K562 (cell line): ENCODE measurements around the gene AIFM3. TPM values are rescaled to one million over a fixed set of nuclear protein-coding genes. Genes with fewer than 3 reads are reported as not detected.

Experiments
- ATAC-seq: fragments of 200-7000 bp; cut with Tn5 transposase; 3 replicates; pipeline ENCODE4 v1.9.1; 2020; ENCODE audit warnings: moderate library complexity
- BruUV-seq: library from RNA; stranded (reverse); fragments of 400-500 nt; replicated peaks from 2 replicates; lab custom pipeline; 2021; lab: Mats Ljungman, UMichigan
- CTCF ChIA-PET: fragments of 300-600 bp; formaldehyde crosslinking; extraction: SDS; loops from one replicate; lab custom pipeline; 2021; ENCODE audit warnings: low intra/inter-chr PET ratio; lab: Yijun Ruan, JAX
- POLR2A ChIA-PET: fragments of 300-600, 350-650 bp; sonication (Branson Sonifier 250); formaldehyde crosslinking; extraction: SDS; loops from one replicate; lab custom pipeline; 2021; ENCODE audit warnings: antibody characterized with exemption, inconsistent platforms; lab: Yijun Ruan, JAX
- DNase-seq, 4 experiments: peaks; one replicate each; pipeline versions ENCODE4 v3.0.0 to v3.0.0-alpha.2; 2011 to 2018; ENCODE audit warnings: low spot score in 3 of 4, mixed read lengths in 3 of 4; ENCODE audit errors: extremely low read depth in 1 of 4
- FAIRE-seq: peaks from 2 replicates; lab custom pipeline; 2011; peaks lifted over from hg19 to GRCh38; lab: Jason Lieb, UNC
- H2AFZ ChIP-seq: 2 replicates; pipeline ENCODE4 v1.6.0; 2011; ENCODE audit warnings: low read depth, low read length, control low read depth, inconsistent platforms
- H3K27ac ChIP-seq: fragments of 200-600 bp; 3 replicates; pipeline ENCODE4 v1.8.0; 2011; ENCODE audit warnings: low read depth, mild to moderate bottlenecking, control low read depth, inconsistent platforms, low read length, moderate library complexity, mixed read lengths; ENCODE audit errors: extremely low read depth
- H3K27me3 ChIP-seq, 2 experiments: fragments of 300-600 bp in 1 of 2; 2 replicates in 1 of 2; 3 replicates in 1 of 2; pipeline versions ENCODE4 v1.6.0 to v1.8.0; 2011; ENCODE audit warnings: inconsistent platforms in 2 of 2, low read length in 2 of 2, mild to moderate bottlenecking in 1 of 2, mixed read lengths in 1 of 2, moderate library complexity in 1 of 2; ENCODE audit not compliant: control insufficient read depth in 2 of 2, insufficient read depth in 2 of 2
- H3K36me3 ChIP-seq: fragments of 300-600 bp; 3 replicates; pipeline ENCODE4 v1.8.0; 2011; ENCODE audit warnings: mild to moderate bottlenecking, low read length, inconsistent platforms; ENCODE audit not compliant: control insufficient read depth, insufficient read depth
- H3K4me1 ChIP-seq, 2 experiments: fragments of 200-600 bp in 1 of 2; replicated peaks in 1 of 2; 2 replicates in 1 of 2; 3 replicates in 1 of 2; pipeline versions ENCODE4 v1.5.1 to v1.8.0; 2011; ENCODE audit warnings: inconsistent platforms in 2 of 2, low read length in 2 of 2, mild to moderate bottlenecking in 1 of 2, mixed read lengths in 1 of 2, moderate library complexity in 1 of 2; ENCODE audit not compliant: control insufficient read depth in 2 of 2, insufficient read depth in 2 of 2
- H3K4me2 ChIP-seq: 2 replicates; pipeline ENCODE4 v1.6.1; 2011; ENCODE audit warnings: low read length, control low read depth, inconsistent platforms, mixed read lengths; ENCODE audit not compliant: insufficient read depth
- H3K4me3 ChIP-seq: fragments of 200-600 bp; sonication (generic), shearing (Covaris generic); 2 replicates; pipeline ENCODE4 v1.5.1; 2016; ENCODE audit warnings: control low read depth, inconsistent platforms
- H3K79me2 ChIP-seq: fragments of 200-600 bp; 3 replicates; pipeline ENCODE4 v1.8.0; 2011; ENCODE audit warnings: low read length, inconsistent platforms; ENCODE audit not compliant: control insufficient read depth, insufficient read depth
- H3K9ac ChIP-seq, 2 experiments: 2 replicates each; pipeline versions ENCODE4 v1.6.0 to v1.6.1; 2011; ENCODE audit warnings: low read depth in 2 of 2, low read length in 2 of 2, control low read depth in 1 of 2, inconsistent platforms in 1 of 2, mild to moderate bottlenecking in 1 of 2, mixed read lengths in 1 of 2; ENCODE audit not compliant: insufficient read depth in 1 of 2
- H3K9me1 ChIP-seq: one replicate; pipeline ENCODE4 v1.6.0; 2011; ENCODE audit warnings: inconsistent platforms, mild to moderate bottlenecking, low read length, moderate library complexity; ENCODE audit not compliant: control insufficient read depth, insufficient read depth
- H3K9me3 ChIP-seq: replicated peaks from 2 replicates; pipeline ENCODE4 v1.5.1; 2011; ENCODE audit warnings: low read depth, low read length, inconsistent platforms; ENCODE audit not compliant: control insufficient read depth, insufficient read depth
- H4K20me1 ChIP-seq: replicated peaks from 2 replicates; pipeline ENCODE4 v1.6.1; 2011; ENCODE audit warnings: low read length, inconsistent platforms, mixed read lengths; ENCODE audit not compliant: control insufficient read depth, insufficient read depth
- CAMTA2 ChIP-seq: fragments of 250-450 bp; sonication (Bioruptor Pico); conservative IDR thresholded peaks from 2 replicates; pipeline ENCODE4 v1.5.1; 2022
- CHD1 ChIP-seq: fragments of 200-600 bp; sonication (generic); IDR thresholded peaks from one replicate; pipeline ENCODE4 v1.6.1; 2012; ENCODE audit warnings: mild to moderate bottlenecking, moderate library complexity, low read length, inconsistent platforms
- DMBX1 ChIP-seq: fragments of 250-450 bp; sonication (Bioruptor Pico); IDR thresholded peaks from 2 replicates; pipeline ENCODE4 v1.8.0; 2022; ENCODE audit warnings: inconsistent platforms, mild to moderate bottlenecking, moderate library complexity, borderline replicate concordance
- FOXP1 ChIP-seq: sonication (generic); formaldehyde crosslinking; IDR thresholded peaks from 2 replicates; pipeline ENCODE4 v1.8.0; 2022; ENCODE audit warnings: mild to moderate bottlenecking, missing genetic modification reagents
- GABPB2 ChIP-seq: fragments of 250-450 bp; sonication (Bioruptor Pico); conservative IDR thresholded peaks from 2 replicates; pipeline ENCODE4 v1.5.1; 2021; ENCODE audit warnings: mild to moderate bottlenecking
- KAT7 ChIP-seq: sonication (generic); formaldehyde crosslinking; IDR thresholded peaks from 2 replicates; pipeline ENCODE4 v1.8.0; 2022; ENCODE audit warnings: missing genetic modification reagents, mild to moderate bottlenecking, borderline replicate concordance
- KAT8 ChIP-seq: fragments of 450-650 bp; IDR thresholded peaks from 2 replicates; pipeline ENCODE4 v1.6.1; 2016; ENCODE audit warnings: low read depth, mild to moderate bottlenecking
- MLLT1 ChIP-seq, 2 experiments: fragments of 450-650 bp; IDR thresholded peaks; 2 replicates each; pipeline ENCODE4 v1.6.1; 2016
- NFIC ChIP-seq: fragments of 450-650 bp; IDR thresholded peaks from 2 replicates; pipeline ENCODE4 v1.6.1; 2017; ENCODE audit warnings: mild to moderate bottlenecking, inconsistent platforms
- POLR2B ChIP-seq: fragments of 450-650 bp; IDR thresholded peaks from 2 replicates; pipeline ENCODE4 v1.6.1; 2018; ENCODE audit warnings: low read depth; ENCODE audit not compliant: partially characterized antibody
- SMAD4 ChIP-seq: fragments of 250-450 bp; sonication (Bioruptor Pico); conservative IDR thresholded peaks from 2 replicates; pipeline ENCODE4 v1.8.0; 2021; ENCODE audit warnings: inconsistent platforms, mild to moderate bottlenecking, moderate library complexity
- SRF ChIP-seq, 2 experiments: fragments of 250-450, 450-650 bp in 1 of 2; sonication (Bioruptor Pico) in 1 of 2; sonication (generic) in 1 of 2; formaldehyde crosslinking; IDR thresholded peaks; 2 replicates each; pipeline versions ENCODE4 v1.5.0 to v1.5.1; 2020 to 2022; ENCODE audit warnings: mild to moderate bottlenecking in 1 of 2, missing genetic modification reagents in 1 of 2
- TEAD1 ChIP-seq, 2 experiments: fragments of 450-650 bp in 1 of 2; sonication (generic) in 1 of 2; formaldehyde crosslinking; IDR thresholded peaks; 2 replicates each; pipeline versions ENCODE4 v1.4.0 to v1.8.0; 2020 to 2022; ENCODE audit warnings: mild to moderate bottlenecking in 2 of 2, missing genetic modification reagents in 1 of 2
- ZNF134 ChIP-seq: fragments of 250-450 bp; sonication (Bioruptor Pico); conservative IDR thresholded peaks from 2 replicates; pipeline ENCODE4 v1.4.0; 2020
- ZNF280A ChIP-seq: fragments of 450-650 bp; IDR thresholded peaks from 2 replicates; pipeline ENCODE4 v1.6.1; 2018; ENCODE audit warnings: mild to moderate bottlenecking, low read depth; ENCODE audit not compliant: partially characterized antibody
- ZNF324 ChIP-seq: fragments of 250-450 bp; sonication (Bioruptor Pico); IDR thresholded peaks from 2 replicates; pipeline ENCODE4 v1.4.0; 2020; ENCODE audit warnings: mild to moderate bottlenecking
- ZNF57 ChIP-seq: fragments of 450-650 bp; formaldehyde crosslinking; IDR thresholded peaks from 2 replicates; pipeline ENCODE4 v1.4.0; 2020; ENCODE audit warnings: mild to moderate bottlenecking, moderate library complexity
- ZNF707 ChIP-seq: fragments of 250-450 bp; sonication (Bioruptor Pico); conservative IDR thresholded peaks from 2 replicates; pipeline ENCODE4 v1.8.0; 2022; ENCODE audit warnings: inconsistent platforms, mild to moderate bottlenecking, moderate library complexity
- ZZZ3 ChIP-seq: fragments of 450-650 bp; IDR thresholded peaks from 2 replicates; pipeline ENCODE4 v1.6.1; 2016; ENCODE audit warnings: antibody characterized with exemption, mild to moderate bottlenecking, moderate library complexity
- WGBS: fragments of 100-300 bp; shearing (Covaris generic); methylation state at CpG from one replicate; pipeline ENCODE4 v1.1.6; 2016; ENCODE audit warnings: low coverage, mixed read lengths; ENCODE audit not compliant: insufficient coverage; ENCODE audit errors: missing lambda C conversion rate; 5-methylcytosine and 5-hydroxymethylcytosine counted together
- in situ Hi-C: fragments of 300-500 bp; cut with MboI; formaldehyde crosslinking; loops from 4 replicates; pipeline ENCODE4 v1.15.0; 2018; ENCODE audit warnings: inconsistent platforms, mixed read lengths
- intact Hi-C: fragments of 100-400 bp; cut with micrococcal nuclease; formaldehyde crosslinking; loops from 2 replicates; pipeline ENCODE4 v1.14.2; 2022
- polyA plus RNA-seq, 8 experiments: library from polyadenylated mRNA; depleted of rRNA in 4 of 8; stranded (reverse) in 5 of 8; unstranded in 3 of 8; fragments of >200 nt; fragmentation: Nextera tagmentation in 2 of 8; fragmentation: Illumina TruSeq in 1 of 8; extraction: Ambion mirVana in 2 of 8; extraction: Trizol in 1 of 8; gene quantifications; 2 replicates each; pipeline versions ENCODE4 v1.2.1 to v1.2.3, GENCODE V29; 2011 to 2014; ENCODE audit warnings: inconsistent platforms in 1 of 8, missing spikeins in 1 of 8
- total RNA-seq, 7 experiments: library from RNA; depleted of rRNA in 6 of 7; stranded (reverse); fragments of >200 nt in 6 of 7; fragmentation: Illumina TruSeq in 2 of 7; extraction: Trizol in 2 of 7; gene quantifications; 2 replicates each; pipeline versions ENCODE4 v1.2.1 to v1.2.3, GENCODE V29; 2011 to 2021; ENCODE audit warnings: low replicate concordance in 1 of 7

Gene AIFM3
- total and polyA plus RNA-seq, 9 of the 15 experiments (the other 6 are each of a cell fraction or from before 2014, with no cell fraction given) = 0.03 to 0.20 (median 0.07) TPM; not detected in 1

- 84% methylated on average over 8 of the region's 8 CpGs for WGBS
- FAIRE-seq = no peak
- TSS peak; percentile 4 for BruUV-seq
- intact Hi-C loops = no loop called here
- Histone ChIP-seq H2AFZ (no peak overlapping the region), H3K4me2 (peak overlapping the region; percentile 56; the same call in 1 of the 2 replicates), H3K9me3 (no peaks in the 10 kb centered on the region), H3K36me3 (peaks cover 87% of the 10 kb centered on the region), H3K4me1 (peaks cover 13 to 41% of the 10 kb centered on the region in 2 experiments), H3K27me3 (no peaks in the 10 kb centered on the region), H3K9ac (no peak overlapping the region), H3K9me1 (peaks cover 39% of the 10 kb centered on the region), H3K4me3 (no peak overlapping the region), H3K79me2 (peaks cover 97% of the 10 kb centered on the region), H3K27ac (no peak overlapping the region), H4K20me1 (peaks cover 93% of the 10 kb centered on the region)
- no peak for DNase-seq
- 0 out of 3 replicates have a peak, but pooled peaks have one; percentile 1 for ATAC-seq
- ChIA-PET POLR2A (interaction anchor here (0.5 to 64.4 kb wide), 10 partner anchors 13 to 1011 kb away, joined by 3 to 1556 read pairs (median 4); partner anchors contain the start of genes AIFM3, CRKL and LZTR1), CTCF (no interaction called here)
- in situ Hi-C loops = no loop called here
- TF ChIP-seq ZNF324 (CRISPR knock-in tag) = peak; percentile 19; the same call in 1 of the 2 replicates
- no peak for TF ChIP-seq ZNF134 (CRISPR knock-in tag)
- peak; percentile 63; the same call in 1 of the 2 replicates for TF ChIP-seq KAT7
- TF ChIP-seq CHD1 = no peak
- TF ChIP-seq ZZZ3 = no peak; the same call in 1 of the 2 replicates
- TF ChIP-seq SMAD4 (CRISPR knock-in tag) = peak; percentile 31; the same call in 1 of the 2 replicates
- TF ChIP-seq GABPB2 (CRISPR knock-in tag) = no peak
- no peak for TF ChIP-seq NFIC
- TF ChIP-seq SRF (CRISPR knock-in tag; IDR thresholded peaks at IDR 0.05) = 0 out of 4 replicates have a peak, but pooled peaks of 1 of the 2 experiments have one; percentile 18
- TF ChIP-seq CAMTA2 = no peak
- TF ChIP-seq TEAD1 (CRISPR knock-in tag; IDR thresholded peaks at IDR 0.05) = 0 out of 4 replicates have a peak, but pooled peaks of 1 of the 2 experiments have one; percentile 46
- TF ChIP-seq ZNF280A = no peak
- no peak for TF ChIP-seq FOXP1 (CRISPR knock-in tag)
- TF ChIP-seq POLR2B = no peak
- TF ChIP-seq MLLT1 (IDR thresholded peaks at IDR 0.05) = peak in 1 of 2 experiments; percentile 61; a peak in 2 of 4 replicates
- TF ChIP-seq DMBX1 = peak; percentile 54; the same call in 1 of the 2 replicates
- TF ChIP-seq ZNF57 (CRISPR knock-in tag) = no peak
- TF ChIP-seq KAT8 = no peak
- 0 out of 2 replicates have a peak, but pooled peaks have one; percentile 18 for TF ChIP-seq ZNF707
Observed at GRCh38 chr22:20937794-20938671, 29.0 kb upstream of the AIFM3 start.
